NCI-H2029 (cell line): Measurements from ENCODE around the gene FBXW8.

ENCODE experiments used
- DNase-seq: peaks from one replicate; lab custom pipeline; 2025; lab: John Stamatoyannopoulos, UW

The FBXW8 gene

DNA sequence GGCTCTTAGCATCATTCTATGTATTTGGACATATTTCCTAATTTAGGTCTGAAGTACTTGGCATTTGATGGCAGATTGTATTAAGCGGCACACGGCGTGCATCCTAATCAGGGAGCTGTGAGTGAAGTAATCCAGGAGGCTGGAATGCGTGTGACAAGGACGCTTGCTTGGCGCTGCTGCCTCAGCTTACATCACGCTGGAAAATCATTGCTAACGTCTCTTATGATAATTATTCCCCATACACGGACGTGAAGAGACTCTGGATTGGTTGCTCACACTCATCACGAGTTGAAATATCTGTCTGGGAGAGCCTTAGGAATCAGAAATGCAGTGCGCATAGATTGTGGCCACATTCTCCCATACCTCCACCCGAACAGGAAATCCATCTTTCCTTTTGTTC lies 85.3 kb downstream of the FBXW8 start:
- DNase-seq = no peak

DNA sequence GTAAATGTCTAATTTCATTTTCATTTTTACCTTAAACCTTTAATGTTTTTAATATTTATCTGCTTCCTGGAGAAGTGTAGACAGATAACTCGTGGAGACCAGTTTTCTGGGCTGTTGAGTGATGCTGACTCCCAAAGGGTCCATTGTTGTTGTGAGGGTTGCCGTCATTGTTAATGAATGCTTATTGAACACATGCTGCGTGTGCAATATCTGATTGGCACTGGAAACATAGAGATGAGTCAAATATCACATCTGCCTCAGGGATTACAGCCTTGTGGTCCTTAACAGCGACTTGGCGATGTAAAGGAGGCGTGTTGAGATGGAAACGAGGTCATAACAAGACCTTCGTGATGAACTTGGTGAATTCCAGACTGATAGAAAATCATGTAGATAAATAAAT lies 85.9 kb downstream of the FBXW8 start:
- DNase-seq = no peak

DNA sequence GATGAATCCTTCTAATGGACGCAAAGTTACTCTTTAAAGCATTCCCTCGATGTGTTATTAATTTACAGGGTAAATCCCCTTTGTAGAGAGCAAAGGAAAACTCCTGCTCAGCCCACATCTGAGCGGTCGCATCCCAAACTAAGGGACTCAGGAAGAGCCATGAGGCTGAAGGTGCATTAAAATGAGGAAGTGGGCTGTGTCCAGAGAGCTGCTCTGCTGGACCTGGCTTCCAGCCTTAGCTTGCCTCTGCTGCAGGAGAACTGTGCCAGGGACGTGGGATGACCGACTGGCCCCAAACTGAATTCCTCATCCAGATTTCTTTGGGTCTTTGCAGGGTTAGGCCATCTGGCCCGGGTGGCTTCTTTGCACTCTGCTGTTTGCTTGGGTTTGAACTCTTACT lies 88.3 kb downstream of the FBXW8 start:
- DNase-seq = no peak

DNA sequence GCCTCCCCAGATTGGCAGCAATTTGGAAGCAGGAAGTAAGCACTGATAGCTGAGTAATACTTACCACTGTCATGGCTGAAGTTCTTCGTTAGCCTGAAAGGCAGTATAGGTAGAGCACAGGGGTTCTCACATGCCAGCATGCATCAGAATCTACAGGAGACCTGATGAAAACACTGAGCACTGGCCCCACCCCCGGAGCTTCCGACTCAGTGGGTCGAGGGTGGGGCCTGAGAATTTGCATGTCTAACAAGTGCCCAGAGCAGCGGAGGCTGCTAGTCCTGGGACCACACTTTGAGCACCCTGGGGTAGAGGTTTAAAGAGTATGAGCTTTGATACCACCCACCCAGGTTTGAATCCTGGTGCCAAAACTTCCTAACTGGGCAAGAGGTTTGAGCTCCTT lies 89.6 kb downstream of the FBXW8 start:
- DNase-seq = no peak

DNA sequence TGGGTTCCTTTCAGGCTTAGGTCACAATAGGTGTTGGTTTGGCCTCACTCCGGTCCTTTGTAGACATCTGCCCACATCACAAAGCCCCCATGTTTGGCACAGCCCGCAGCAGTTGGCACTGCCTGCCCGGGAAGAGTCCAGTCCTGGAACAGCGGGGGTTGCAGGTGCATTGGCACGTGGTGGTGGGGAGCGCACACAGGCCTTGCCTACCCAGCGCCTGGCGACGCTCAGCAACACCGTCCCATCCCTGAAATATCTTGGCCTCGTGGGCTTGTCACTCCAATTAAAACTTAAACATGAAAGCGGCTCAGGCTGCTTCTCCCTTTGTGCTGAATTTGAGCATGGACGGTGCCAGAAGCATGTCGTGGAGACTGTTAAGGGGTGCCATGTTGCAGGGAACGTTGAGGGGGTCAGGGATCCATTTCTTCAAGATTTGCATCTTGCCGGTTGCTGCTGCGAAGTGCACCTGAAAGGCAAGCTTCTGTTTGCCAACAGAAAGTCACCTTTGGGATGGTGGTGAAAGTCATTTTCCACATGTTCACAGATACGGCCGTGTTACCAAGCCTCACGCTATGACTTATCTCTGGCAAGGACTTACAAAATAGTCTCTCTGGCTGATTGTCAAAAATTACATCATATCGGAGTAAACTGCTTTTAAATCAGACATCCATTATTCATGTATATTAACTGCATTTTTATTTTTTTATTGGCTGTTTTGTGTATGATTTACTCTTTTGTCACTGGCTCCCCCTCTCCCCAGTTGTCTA lies 91.5 kb downstream of the FBXW8 start:
- DNase-seq = no peak

DNA sequence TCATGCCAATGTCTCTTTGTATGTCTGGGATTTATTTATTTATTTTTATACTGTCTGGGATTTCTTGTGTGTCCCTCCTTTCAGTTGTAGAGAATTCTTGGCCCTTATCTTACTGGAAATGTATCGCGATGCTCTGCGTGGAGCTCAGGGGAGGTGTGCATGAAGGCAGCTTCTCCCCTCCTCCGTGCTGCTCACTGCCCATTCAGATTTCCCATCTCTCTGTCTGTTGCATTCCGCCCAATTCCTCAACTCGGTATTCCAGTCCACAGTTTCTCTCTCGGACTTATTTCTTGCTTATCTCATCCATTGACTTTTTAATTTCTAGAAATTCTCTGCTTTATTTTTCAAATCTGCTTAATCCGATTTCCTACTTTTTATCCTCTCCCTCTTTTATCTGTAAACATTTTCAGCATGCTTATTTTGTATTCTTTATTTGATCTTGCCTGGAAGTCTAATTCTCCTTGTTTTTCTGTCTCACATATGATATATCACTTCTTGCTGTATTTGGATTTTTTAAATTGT lies 93.2 kb downstream of the FBXW8 start:
- no peak for DNase-seq

DNA sequence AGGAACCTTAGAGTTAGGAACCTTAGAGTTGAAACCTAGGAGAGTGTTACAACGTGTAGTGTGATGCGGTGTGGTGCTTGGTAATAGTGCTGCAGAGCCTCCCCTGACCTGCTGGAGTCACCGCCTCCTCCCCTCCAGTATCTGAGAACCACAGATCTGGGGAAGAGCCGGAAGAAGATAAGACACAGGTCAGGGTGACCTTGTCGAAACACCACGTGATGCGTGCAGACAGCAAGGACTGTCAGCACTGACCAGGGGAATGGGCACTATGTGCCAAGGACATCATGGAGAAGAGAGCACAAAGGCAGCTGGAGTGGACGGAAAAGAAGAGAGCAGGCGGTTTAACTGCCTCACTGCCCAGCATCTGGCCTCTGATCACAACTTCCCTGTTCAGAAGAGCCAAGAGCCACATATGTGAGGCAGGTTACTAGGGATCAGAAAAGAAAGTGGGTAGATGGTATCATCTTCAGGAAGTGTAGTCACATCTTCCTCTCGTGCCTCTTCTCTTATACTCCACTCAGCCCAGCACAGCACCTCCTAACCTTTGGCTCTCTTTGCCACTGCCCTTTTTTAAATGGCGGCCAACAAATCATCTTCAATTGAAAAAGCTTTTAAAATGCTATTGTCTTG lies 94.8 kb downstream of the FBXW8 start:
- no peak for DNase-seq

DNA sequence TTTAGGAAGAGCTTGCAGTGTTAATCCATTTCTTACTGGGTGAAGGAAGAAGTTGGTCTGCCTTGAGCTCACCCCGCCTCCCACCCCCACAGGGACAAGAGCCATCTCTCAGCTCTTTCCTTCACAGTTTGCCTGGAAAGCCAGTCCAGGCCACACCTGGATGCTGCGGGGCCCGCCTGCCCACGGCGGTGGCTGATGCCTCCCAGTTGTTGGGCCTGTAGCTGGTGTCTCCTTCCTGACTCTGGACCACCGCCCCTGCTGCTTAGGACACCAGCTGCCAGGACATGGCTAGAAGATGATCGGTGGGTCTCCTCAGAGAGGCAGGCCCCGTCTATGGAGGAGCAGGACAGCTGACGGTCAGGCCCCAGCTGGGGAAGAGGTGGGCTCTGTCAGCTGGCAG lies 95.6 kb downstream of the FBXW8 start:
- no peak for DNase-seq

DNA sequence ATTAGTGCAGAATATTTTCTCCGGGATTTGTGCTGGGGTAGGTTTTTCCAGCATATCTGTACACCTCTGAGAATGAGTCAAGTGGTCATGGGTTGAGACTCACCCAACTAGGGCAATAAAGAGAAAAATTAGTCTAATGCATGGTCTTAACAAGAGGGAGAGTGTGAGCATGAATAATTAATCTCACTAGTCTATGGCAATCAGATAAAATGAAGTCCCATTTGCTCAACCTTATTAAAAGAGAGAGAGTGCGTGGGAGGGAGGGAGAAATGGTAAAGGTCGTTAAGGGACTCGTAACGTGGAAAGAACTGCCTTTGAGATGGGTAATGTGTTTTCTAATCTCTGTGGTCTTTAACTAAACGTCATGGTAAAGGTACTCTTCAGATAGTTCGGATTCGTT lies 96.8 kb downstream of the FBXW8 start:
- no peak for DNase-seq

DNA sequence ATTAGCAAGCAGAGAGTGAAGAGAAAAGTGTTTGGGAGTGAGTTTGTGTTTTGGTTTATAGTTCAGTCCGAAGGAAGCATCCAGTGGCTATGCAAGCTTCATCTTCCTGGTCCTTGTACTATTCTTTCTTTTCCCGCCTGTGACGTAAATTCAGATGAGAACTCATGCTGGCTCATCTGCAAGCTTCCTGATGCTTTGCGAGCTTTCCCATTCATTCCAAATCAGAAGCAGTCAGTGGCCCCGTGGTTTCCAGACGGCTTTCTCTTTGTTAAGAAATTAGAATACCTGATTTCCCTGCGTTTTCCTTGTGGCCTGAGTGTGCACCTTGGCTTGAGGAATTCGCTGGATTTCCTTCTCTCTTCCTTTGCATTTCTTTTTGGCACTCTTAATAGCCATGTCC lies 99.0 kb downstream of the FBXW8 start:
- no peak for DNase-seq

DNA sequence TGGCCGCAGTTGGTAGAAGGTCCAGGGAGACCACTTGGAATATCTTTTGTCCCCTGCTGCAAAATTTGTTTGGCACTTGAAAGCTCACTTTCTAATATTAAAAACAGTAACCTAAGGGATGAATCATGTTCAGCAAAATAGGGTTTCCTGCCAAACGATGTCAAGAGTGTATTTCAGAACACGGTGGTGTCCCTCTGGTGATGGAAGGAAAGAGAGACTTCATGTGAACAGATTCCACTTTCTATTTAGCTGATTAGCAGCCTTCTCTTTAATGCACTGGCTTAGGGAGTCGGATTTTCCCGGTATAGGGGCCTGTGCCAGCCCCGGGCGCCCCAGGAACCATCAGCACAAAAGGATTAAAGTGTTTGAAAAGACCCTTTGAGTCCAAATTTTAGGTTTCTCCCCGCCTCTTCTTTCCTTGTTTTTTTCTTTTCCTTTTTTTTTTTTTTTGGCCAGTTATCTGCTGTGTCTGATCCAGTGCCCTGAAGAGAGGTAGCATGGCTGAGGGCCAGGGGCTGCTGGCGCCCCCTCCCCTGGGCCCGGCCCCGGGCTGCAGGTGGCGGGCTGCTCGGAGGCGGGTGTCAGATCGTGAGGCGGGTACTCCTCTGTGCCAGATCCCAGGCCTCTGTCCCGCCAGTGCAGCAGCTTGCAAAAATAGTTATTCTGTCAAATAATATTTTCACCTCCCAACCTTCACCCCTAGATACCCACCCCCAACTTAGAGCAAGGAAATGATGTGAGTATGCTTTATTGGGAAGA lies 100.1 kb downstream of the FBXW8 start:
- no peak for DNase-seq

DNA sequence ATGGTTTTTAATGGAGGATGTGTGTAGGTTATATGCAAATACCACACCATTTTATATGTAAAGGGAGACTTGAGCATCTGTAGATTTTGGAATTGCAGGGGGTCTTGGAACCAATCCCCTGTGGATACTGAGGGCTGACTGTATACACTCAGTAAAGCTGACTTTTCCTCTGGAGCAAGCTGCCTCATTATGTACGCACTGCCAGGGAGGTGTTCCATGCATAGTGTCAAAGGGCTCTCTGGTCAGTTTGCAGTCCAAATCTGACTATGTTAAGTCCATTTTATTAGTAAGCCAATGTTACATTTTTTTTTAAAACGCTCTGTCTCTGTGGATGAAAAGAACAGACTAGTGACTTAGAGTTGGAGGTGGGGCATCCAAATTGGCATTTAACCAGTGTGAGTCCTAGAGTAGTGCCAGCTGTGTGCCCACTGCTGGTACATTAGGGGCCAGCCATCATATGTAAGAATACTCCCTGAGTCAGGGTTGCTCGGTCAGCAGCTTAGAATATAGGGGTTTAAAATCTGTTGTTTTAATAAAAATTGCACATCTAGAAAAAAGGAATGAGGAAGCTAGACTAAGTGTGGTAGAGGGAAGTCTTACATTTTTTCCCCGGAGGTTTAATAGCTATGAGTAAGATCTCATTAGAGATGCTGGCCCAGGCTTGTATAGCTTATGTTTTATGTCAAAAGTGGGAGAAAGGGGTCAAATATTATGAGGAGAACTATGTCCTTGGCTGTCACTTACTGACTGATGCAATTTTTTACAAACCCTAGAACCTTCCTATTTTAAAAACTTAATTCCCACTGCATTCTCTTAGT lies 101.4 kb downstream of the FBXW8 start:
- no peak for DNase-seq

DNA sequence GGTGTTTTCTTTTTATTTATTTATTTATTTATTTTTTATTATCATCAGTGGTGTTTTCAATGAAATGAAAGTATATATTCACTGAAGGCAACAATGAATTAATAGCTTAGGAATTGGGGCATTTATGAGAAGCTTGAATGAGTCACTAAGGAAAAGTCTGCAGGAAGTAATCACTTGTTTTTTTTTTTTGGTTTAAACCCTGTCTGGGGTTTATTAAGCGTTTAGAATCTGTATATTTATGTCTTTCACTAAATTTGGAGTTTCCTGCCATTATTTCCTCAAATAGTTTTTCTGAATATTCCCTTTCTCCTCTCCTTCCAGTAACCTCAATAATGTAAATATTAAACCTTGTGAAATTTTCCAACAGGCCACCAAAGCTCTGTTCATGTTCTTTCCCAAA lies 103.0 kb downstream of the FBXW8 start:
- no peak for DNase-seq

DNA sequence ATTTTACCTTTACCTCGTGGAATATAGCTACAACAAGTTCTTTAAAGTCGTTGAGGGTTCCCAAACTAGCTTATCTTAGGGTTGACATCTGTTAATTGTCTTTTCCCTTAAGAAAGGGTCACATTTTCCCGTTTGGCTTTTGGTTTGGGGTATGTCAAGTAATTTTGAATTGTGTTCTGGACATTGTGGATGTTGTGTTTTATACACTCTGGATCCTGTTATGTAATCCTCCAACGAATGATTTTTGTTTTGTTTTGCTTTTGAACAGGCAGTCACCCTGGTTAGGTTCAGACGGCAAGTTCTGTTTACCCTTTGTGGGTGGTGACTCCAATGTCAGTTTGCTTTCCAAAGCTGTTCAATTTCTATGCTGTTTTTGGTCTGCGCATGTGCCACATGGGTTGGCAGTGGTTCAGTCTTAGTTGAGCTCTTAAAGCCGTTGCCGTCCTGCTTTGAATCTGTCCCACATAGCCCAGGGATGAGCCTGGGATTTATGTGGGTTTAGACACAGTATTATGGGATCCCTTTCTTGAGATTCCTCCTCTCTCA lies 103.7 kb downstream of the FBXW8 start:
- no peak for DNase-seq

DNA sequence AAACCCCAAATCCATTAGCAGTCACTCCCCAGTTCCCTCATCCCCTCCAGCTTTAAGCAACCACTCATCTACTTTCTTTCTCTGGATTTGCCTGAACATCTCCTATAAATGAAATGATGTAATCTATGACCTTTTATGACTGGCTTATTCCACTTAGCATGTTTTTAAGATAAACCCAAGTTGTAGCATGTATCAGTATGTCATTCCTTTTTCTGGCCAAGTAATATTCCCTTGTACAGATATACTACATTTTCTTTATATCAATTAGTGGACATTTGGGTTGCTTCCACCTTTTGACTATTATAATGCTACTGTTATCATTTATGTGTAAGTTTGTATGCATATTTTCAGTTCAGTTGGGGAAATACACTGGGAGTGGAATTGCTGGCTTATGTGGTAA lies 105.1 kb downstream of the FBXW8 start:
- DNase-seq = no peak

DNA sequence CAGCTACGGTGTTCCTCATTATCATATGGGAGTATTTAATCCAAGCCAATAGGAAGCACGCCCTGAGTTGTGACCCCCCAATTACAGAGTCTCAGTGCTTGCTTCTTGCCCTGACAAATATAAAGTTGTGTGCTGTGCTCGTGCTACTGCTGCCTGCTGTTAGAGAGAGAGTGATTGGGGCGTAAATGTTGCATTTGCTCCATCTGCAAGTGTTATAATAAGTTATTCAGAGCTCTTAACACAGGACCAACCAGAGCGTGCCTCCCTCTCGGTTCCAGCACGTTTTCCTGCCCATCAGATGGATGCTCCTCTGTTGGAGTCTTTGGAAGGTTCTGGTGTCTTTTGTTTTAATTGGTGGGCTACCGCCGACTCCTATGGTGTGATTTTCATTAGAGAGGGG lies 107.1 kb downstream of the FBXW8 start:
- no peak for DNase-seq

DNA sequence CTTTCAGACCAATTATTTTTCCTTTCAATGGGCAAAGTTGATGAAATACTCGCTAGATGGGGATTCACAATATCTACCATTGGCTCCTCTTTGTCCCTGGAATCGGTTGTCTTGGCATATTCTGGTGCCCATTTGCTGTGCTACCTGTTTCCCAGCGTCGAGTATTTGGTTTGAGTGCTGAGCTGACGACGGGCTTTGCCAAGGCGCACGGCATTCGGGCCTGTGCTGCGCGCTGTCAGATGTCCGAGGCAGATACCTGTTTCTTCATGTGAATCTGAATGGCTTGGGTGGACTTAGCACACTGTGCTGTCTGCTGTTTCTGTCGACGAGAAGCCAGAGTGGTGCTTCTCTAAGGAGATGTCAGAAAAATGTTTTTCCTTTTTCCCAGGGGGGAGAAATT lies 107.5 kb downstream of the FBXW8 start:
- DNase-seq = no peak

DNA sequence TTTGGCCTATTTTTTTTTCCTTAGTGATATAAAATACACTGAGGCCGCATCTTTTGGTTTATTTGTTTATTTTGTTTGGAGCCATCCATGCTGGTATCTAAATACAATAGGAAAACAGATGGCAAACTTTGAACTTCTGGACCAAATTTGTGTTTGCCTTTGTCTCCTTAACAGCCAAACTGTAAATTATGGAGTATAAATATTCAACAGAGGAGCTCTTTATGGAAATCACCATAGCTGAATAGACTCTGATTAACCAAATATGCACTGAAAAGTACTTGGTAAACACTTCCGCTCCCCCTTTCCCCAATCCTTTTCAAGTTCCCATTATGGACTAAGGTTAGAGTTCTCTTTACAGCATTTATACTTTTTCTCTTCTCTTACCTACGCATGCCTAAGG lies 107.9 kb downstream of the FBXW8 start:
- no peak for DNase-seq

DNA sequence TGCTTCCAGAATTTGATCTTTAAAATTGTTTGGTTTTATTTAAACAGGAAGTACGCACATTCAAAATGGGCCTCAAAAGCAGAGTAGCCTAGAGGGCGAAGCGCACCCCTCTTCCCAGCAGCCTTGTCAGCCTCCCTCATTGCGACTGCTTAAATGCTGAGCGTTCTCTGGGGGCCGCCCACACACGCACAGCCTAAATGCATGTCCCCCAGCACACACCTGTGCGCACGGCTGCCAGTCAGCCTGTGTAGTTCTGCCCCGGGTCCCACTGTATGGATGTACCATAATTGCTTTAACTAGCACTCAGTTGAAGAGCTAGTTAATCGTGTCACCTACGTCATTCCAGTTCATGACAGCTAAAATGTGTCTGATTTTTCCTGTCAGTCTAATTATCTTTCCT lies 109.1 kb downstream of the FBXW8 start:
- DNase-seq = no peak

DNA sequence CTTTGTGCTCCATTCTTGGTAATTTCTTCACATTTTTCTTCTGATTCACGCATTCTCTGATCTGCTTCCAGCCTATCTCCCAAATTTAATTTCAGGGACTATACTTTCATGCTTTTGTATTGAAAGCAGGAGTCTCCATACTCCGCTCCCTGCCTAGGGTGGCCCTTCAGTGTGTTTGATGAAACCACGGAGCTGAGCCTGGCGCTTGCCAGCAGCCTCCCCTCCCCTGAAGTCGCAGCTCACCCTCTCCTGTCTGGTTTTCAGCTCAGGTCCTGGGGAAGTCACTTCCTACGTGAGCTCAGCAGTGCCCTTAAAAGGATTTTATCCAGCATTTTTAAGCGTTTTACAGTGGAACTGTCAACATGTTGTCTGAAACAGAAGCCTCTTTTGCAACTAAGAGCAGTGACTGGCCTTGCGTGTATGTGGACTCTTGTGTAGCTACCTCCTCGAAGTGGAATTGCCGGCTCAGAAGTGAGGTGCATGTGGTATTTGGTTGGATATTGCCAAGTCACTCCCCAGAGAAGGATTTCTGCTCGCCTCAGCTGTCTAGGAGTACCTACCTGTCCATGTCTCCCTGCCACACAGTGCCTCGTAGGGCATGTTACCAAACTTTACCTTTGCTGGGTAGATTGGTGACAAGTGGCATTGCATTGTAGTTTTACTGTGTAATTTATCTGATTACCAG lies 109.9 kb downstream of the FBXW8 start:
- DNase-seq = no peak

DNA sequence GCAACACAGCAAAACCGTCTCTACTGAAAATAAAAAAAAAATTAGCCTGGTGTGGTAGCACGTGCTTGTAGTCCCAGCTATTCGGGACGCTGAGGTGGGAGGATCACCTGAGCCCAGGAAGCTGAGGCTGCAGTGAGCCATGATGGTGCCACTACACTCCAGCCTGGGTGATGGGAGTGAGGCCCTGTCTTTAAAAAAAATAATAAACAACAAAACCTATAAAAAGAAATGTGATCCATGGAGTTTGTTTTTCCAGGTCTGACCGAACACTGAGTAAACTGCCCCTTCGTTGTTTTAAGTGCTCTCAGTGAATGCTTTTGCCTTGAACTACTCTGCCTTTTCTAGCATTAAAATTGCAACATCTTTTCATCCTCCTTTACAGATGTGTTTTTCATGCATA lies 111.7 kb downstream of the FBXW8 start:
- no peak for DNase-seq
